Hepatocyte (in vitro differentiated cells): ENCODE results near the gene TET2.

ENCODE experiments used
- CTCF ChIP-seq: fragments of 200-600 bp; sonication (generic); IDR thresholded peaks from 2 replicates; pipeline ENCODE4 v1.5.1; 2016; ENCODE audit warnings: antibody characterized with exemption, mild to moderate bottlenecking; ENCODE audit not compliant: poor library complexity
- EZH2 ChIP-seq: fragments of 200-600 bp; sonication (generic); IDR thresholded peaks from 2 replicates; pipeline ENCODE4 v1.6.1; 2016; ENCODE audit warnings: antibody characterized with exemption, mild to moderate bottlenecking, borderline replicate concordance

GRCh38 chr4:105282489-105282888 lies 135.8 kb downstream of the TET2 start:
- TF ChIP-seq CTCF (no peak), EZH2 (no peak)
